HepG2 (cell line): Measurements from ENCODE around the gene MARCHF2. TPM values are rescaled to one million over a fixed set of nuclear protein-coding genes. Genes with fewer than 3 reads are reported as not detected.

Source experiments
- ARNT2 ChIP-seq: sonication (generic); formaldehyde crosslinking; IDR thresholded peaks from 2 replicates; pipeline ENCODE4 v1.8.0; 2022; ENCODE audit warnings: mild to moderate bottlenecking, low read depth, missing genetic modification reagents, moderate library complexity
- BRD4 ChIP-seq: sonication (generic); formaldehyde crosslinking; IDR thresholded peaks from 2 replicates; pipeline ENCODE4 v1.4.0; 2020; ENCODE audit warnings: missing genetic modification reagents
- CEBPB ChIP-seq: IDR thresholded peaks from 2 replicates; pipeline ENCODE4 v1.6.1; 2011; ENCODE audit warnings: low read depth, low read length, improper control_type of control experiment, borderline replicate concordance
- IRF9 ChIP-seq: sonication (generic); formaldehyde crosslinking; IDR thresholded peaks from 2 replicates; pipeline ENCODE4 v1.8.0; 2022; ENCODE audit warnings: missing genetic modification reagents, mild to moderate bottlenecking, borderline replicate concordance
- MAFK ChIP-seq, 2 experiments: IDR thresholded peaks in 1 of 2; conservative IDR thresholded peaks in 1 of 2; 2 replicates each; pipeline ENCODE4 v1.6.1; 2011; ENCODE audit warnings: improper control_type of control experiment in 2 of 2, low read length in 2 of 2
- NFYB ChIP-seq: sonication (generic); formaldehyde crosslinking; IDR thresholded peaks from 2 replicates; pipeline ENCODE4 v1.4.0; 2020; ENCODE audit warnings: missing genetic modification reagents
- PLSCR1 ChIP-seq: sonication (generic); formaldehyde crosslinking; IDR thresholded peaks from 2 replicates; pipeline ENCODE4 v1.5.0; 2020; ENCODE audit warnings: missing genetic modification reagents, mild to moderate bottlenecking, borderline replicate concordance
- RBM22 ChIP-seq: fragments of 200-400 bp; formaldehyde crosslinking; optimal IDR thresholded peaks from 2 replicates; pipeline ENCODE3; 2017; ENCODE audit warnings: mild to moderate bottlenecking, low read length, moderate library complexity
- RXRA ChIP-seq: sonication (generic); formaldehyde crosslinking; IDR thresholded peaks from 2 replicates; pipeline ENCODE4 v1.5.1; 2020; ENCODE audit warnings: missing genetic modification reagents
- TAF15 ChIP-seq: fragments of 200-400 bp; formaldehyde crosslinking; IDR thresholded peaks from one replicate; pipeline ENCODE4 v1.6.1; 2018; ENCODE audit warnings: mild to moderate bottlenecking, low read depth, low read length; ENCODE audit not compliant: poor library complexity, severe bottlenecking
- XRCC5 ChIP-seq: fragments of 200-400 bp; formaldehyde crosslinking; optimal IDR thresholded peaks from 2 replicates; pipeline ENCODE3; 2017; ENCODE audit warnings: mild to moderate bottlenecking, low read length
- ZNF318 ChIP-seq: sonication (generic); formaldehyde crosslinking; IDR thresholded peaks from 2 replicates; pipeline ENCODE4 v1.4.0; 2020; ENCODE audit warnings: mild to moderate bottlenecking, missing genetic modification reagents
- ZNF589 ChIP-seq: sonication (generic); formaldehyde crosslinking; conservative IDR thresholded peaks from 2 replicates; pipeline ENCODE4 v1.8.0; 2022; ENCODE audit warnings: mild to moderate bottlenecking, moderate library complexity, missing genetic modification reagents
- ZSCAN29 ChIP-seq: sonication (generic); formaldehyde crosslinking; conservative IDR thresholded peaks from 2 replicates; pipeline ENCODE4 v1.4.0; 2020; ENCODE audit warnings: mild to moderate bottlenecking, missing genetic modification reagents
- polyA plus RNA-seq, 8 experiments: library from polyadenylated mRNA; depleted of rRNA in 3 of 8; stranded (reverse) in 7 of 8; unstranded in 1 of 8; fragments of >200 nt; fragmentation: Illumina TruSeq in 4 of 8; extraction: Trizol in 4 of 8; gene quantifications; 2 replicates each; pipeline versions ENCODE4 v1.2.1 to v1.2.3, GENCODE V29; 2011 to 2016; ENCODE audit warnings: low read depth in 4 of 8, missing spikeins in 1 of 8, mixed read lengths in 1 of 8; ENCODE audit not compliant: insufficient read depth in 1 of 8
- total RNA-seq, 5 experiments: library from RNA; depleted of rRNA; stranded (reverse); fragments of >200 nt; fragmentation: Illumina TruSeq; extraction: Trizol; gene quantifications; 2 replicates each; pipeline ENCODE4 v1.2.3, GENCODE V29; 2016; ENCODE audit warnings: low read depth in 1 of 5

The MARCHF2 gene
- total and polyA plus RNA-seq, 2 of the 13 experiments (the other 11 are each of a cell fraction or from before 2014, with no cell fraction given): 12.7 to 13.0 TPM

- TF ChIP-seq IRF9 (peak; percentile 24; the same call in 1 of the 2 replicates), PLSCR1 (no peak), ZSCAN29 (CRISPR knock-in tag) (peak; percentile 68; the same call in 1 of the 2 replicates), RXRA (CRISPR knock-in tag) (peak; percentile 77; the same call in 1 of the 2 replicates), ZNF589 (no peak), MAFK (conservative IDR thresholded peaks at IDR 0.05 in 1 of 2, IDR thresholded peaks at IDR 0.05 in 1 of 2; ENCODE audit: low read length in 2 of 2) (no peak), CEBPB (no peak), ARNT2 (CRISPR knock-in tag) (peak; percentile 61; the same call in 1 of the 2 replicates), TAF15 (no peak), ZNF318 (CRISPR knock-in tag) (peak; percentile 79; the same call in 1 of the 2 replicates), RBM22 (peak; percentile 34), NFYB (no peak), BRD4 (CRISPR knock-in tag) (no peak), XRCC5 (peak; percentile 22)
These were observed 49.0 kb upstream of the MARCHF2 start, which contains the start of gene ANGPTL4 (continued) for GRCh38 chr19:8363803-8364771.
